GM18507 (cell line): Measurements from ENCODE around the gene MYO3B.
"Not testable (repeated sequence)": the region's sequence is repeated elsewhere in the genome, so short reads cannot be mapped to it uniquely, and the experiment has no call there.

Experiments
- DNase-seq: peaks from one replicate; pipeline ENCODE4 v3.0.0; 2011; ENCODE audit warnings: low read depth; ENCODE audit not compliant: insufficient read length; ENCODE audit errors: extremely low spot score
- FAIRE-seq: peaks from 2 replicates; lab custom pipeline; 2011; peaks lifted over from hg19 to GRCh38; lab: Jason Lieb, UNC

MYO3B gene

GRCh38 chr2:170204298-170204951, 26.5 kb downstream of the MYO3B start:
- FAIRE-seq (no peak), DNase-seq (no peak)

GRCh38 chr2:170206246-170206645, 28.3 kb downstream of the MYO3B start:
- no peak for FAIRE-seq
- no peak for DNase-seq

GRCh38 chr2:170206805-170207407, 29.0 kb downstream of the MYO3B start:
- FAIRE-seq (no peak), DNase-seq (no peak)

DNA sequence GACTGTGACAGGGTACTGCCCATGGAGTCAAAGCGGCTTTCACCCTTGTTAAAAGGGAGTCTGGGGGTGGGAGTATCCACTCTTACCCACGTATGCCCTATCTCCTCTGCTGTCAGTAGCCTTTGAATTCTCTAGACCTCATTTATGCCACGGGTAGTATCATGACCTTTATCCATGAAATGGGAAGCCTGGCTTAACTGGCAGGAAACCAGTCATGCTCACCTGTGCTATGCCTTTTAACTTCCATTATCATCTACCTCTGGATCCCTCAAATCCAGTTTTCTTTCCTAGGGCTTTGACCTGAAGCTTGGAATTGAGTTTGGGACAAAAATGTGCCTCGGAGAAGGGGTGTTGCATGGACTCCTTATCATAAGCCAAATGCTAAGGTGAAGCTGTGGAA, 30.0 kb downstream of the MYO3B start:
- FAIRE-seq (no peak), DNase-seq (no peak)

DNA sequence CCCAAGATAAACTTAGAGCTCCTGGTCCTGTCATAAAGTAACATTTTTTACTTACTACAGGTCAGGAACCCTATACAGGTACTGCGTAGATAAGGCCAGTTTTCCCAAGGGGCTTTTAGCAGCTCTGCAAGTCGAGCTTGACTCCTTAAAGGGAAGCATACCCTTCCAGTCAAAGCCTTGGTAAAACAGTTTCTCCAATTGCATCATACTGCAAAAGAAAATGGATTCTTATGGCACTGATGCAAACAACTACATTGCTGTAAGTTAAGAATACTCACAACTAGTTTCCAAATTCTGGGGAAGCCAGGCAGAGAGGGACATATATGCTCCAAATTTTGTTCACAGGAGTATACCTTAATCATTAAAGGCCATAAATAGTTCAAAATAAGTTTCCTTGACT, 31.0 kb downstream of the MYO3B start:
- no peak for FAIRE-seq
- no peak for DNase-seq

- FAIRE-seq: peak; percentile 41
- DNase-seq: no peak
These were observed 34.8 kb downstream of the MYO3B start for GRCh38 chr2:170212625-170213280.

DNA sequence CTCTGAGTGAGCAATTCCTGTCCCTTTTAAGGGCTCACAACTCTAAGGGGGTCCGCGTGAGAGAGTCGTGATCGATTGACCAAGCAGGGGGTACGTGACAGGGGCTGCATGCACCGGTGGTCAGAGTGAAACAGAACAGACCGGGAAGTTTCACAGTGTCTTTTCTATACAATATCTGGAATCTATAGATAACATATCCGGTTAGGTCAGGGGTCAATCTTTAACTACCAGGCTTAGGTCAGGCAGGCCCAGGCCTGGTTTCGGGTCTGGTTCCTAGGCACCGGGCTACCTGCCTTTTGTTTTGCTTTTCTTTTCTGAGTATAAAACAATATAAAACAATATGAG, 35.3 kb downstream of the MYO3B start:
- not testable (repeated sequence) for DNase-seq
- FAIRE-seq: peak; percentile 75

DNA sequence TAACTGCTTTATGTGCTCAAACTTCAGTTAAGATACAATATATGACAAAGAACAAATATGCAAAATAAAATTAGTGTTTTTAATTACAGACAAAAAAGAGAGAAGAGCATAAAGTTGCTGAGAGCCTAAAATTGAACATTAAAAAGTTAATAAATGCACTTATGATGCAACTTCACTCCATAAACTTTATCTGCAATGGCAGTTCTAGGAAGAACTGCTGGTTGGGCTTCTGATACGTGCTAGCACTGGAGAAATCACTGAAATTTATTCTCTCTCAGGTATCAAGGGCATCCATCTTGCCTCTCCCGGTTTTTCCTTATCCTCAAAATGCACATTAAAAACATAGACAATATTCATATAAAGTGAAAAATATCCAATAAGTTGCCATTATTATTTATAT, 35.7 kb downstream of the MYO3B start:
- no peak for DNase-seq
- FAIRE-seq: peak; percentile 51

DNA sequence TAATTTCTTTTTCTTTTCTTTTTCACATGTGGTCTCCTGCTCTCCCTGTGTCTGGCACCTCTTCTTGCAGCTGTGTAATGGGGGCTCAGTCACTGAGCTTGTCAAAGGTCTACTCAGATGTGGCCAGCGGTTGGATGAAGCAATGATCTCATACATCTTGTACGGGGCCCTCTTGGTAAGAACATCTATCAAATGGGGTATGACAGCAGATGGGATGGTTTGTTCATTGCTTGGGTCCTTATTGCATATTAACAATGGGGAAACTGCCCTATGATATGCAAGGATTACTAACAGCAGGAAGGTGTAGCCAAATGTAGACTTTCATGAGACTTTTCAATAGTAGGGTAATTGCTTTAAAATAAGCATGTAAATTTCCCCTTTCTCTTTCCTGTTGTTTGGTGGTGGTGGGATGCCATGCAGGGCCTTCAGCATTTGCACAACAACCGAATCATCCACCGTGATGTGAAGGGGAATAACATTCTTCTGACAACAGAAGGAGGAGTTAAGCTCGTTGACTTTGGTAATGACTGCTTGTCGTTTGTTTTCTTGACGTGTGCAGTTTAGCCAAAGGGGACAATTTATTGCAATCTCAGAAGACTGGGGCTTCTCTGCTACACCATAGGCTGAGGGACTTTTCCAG, 36.5 kb downstream of the MYO3B start:
- FAIRE-seq (peak; percentile 75), DNase-seq (no peak)

GRCh38 chr2:170215021-170215420, 37.1 kb downstream of the MYO3B start:
- FAIRE-seq: no peak
- DNase-seq: no peak

DNA sequence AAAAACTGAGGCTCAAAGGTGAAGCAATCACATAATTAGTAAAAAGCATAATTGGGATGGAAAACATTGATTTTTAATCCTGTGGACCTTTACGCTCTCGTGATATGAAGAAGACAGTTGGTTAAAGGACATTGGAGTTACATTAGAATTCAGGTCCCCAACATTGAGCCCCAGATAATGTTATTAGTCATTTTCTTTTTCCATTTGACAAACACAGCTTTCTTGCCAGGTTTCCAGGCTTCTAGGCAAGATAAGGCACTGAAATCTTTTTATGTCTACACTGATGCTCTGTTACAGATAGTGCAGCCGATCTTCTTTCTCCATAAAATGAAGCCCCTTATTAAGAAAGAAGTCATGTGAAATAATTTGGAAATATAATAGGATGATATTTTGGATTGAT, 38.5 kb downstream of the MYO3B start:
- DNase-seq (no peak), FAIRE-seq (no peak)

- DNase-seq (no peak), FAIRE-seq (no peak)
These were observed 39.0 kb downstream of the MYO3B start for GRCh38 chr2:170216981-170217380.

DNA sequence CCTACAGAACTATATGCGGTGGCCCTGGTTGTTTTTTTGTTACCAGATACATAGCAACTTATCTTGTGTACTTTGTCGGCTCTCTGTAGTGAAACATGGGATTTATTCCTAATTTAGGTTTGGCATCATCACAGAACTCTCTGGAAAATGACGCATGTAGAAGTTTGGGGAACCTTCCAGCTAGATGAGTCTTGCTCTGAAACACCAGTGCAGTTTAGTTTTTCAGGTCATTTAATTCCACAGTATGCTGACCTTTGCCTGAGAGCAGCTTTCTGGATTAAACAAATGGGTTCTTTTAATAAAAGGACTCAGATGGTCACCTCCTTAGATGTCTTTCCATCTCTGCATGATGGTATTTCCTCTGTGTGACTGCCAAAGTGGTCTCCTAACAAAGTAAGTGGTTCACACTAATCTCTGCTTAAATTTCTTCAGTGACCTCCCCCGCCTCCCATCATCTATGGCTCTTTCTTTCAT, 39.9 kb downstream of the MYO3B start:
- DNase-seq (no peak), FAIRE-seq (no peak)

GRCh38 chr2:170218456-170218855, 40.5 kb downstream of the MYO3B start:
- DNase-seq (no peak), FAIRE-seq (no peak)

- DNase-seq (no peak), FAIRE-seq (no peak)
These were observed 41.0 kb downstream of the MYO3B start for GRCh38 chr2:170218931-170219330.

- no peak for DNase-seq
- FAIRE-seq: no peak
These were observed 43.7 kb downstream of the MYO3B start for GRCh38 chr2:170221317-170222288.

DNA sequence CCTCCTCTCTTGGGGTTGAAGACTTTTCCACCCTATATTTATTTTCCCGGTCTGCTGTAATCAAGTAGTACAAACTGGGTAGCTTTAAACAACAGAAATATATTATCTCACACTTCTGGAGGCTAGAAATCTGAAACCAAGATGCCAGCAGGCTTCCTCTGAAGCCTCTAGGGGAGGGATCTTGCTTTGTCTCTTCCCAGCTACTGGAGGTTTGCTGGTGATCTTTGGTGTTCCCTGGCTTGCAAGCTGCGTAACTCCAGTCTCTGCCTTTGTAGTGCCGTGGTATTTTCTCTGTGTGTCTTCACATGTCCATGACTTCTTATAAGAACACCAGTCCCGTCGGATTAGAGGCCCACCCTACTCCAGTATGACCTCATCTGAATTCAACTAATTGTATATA, 44.4 kb downstream of the MYO3B start:
- FAIRE-seq (no peak), DNase-seq (no peak)

GRCh38 chr2:170222842-170223241, 44.9 kb downstream of the MYO3B start:
- FAIRE-seq: no peak
- no peak for DNase-seq

GRCh38 chr2:170224692-170225294, 46.8 kb downstream of the MYO3B start:
- no peak for FAIRE-seq
- no peak for DNase-seq
